ENCODE results near the gene CLMP.

The CLMP gene

GRCh38 chr11:123150882-123151281 is 44.2 kb downstream of the CLMP start:
- Histone ChIP-seq H3K18ac (ENCODE audit: low read length) (no peak overlapping the region), H2BK5ac (ENCODE audit: low read length) (no peak overlapping the region), H3K9ac (ENCODE audit: low read depth, low read length, poor library complexity) (no peak overlapping the region), H4K91ac (ENCODE audit: low read depth, low read length, poor library complexity) (no peak overlapping the region), H3K4me1 (ENCODE audit: control insufficient read depth in 2 of 2, insufficient read depth in 1 of 2, low read depth in 1 of 2, low read length in 2 of 2) (no peaks in the 10 kb centered on the region), H2AFZ (ENCODE audit: low read length) (no peak overlapping the region), H3K27me3 (ENCODE audit: control insufficient read depth in 3 of 3, insufficient read depth in 3 of 3, low read depth in 1 of 3, low read length in 3 of 3) (peaks cover 0 to 10% (median 0%) of the 10 kb centered on the region in 3 experiments), H3K23ac (ENCODE audit: low read depth, low read length, poor library complexity) (no peak overlapping the region), H3K27ac (replicated peaks; ENCODE audit: low read length) (no peak overlapping the region), H3K14ac (ENCODE audit: low read length) (no peak overlapping the region), H2BK12ac (ENCODE audit: low read length) (no peak overlapping the region), H2BK15ac (ENCODE audit: low read length) (no peak overlapping the region), H3K9me3 (replicated peaks in 1 of 2; ENCODE audit: control insufficient read depth in 2 of 2, insufficient read depth in 1 of 2, low read depth in 1 of 2, low read length in 2 of 2) (no peaks in the 10 kb centered on the region), H4K8ac (ENCODE audit: low read depth, low read length) (no peak overlapping the region), H3K79me1 (ENCODE audit: low read depth, low read length) (no peaks in the 10 kb centered on the region), H3K4ac (ENCODE audit: low read length) (no peak overlapping the region), H3K4me2 (ENCODE audit: insufficient read depth, low read length, poor library complexity, severe bottlenecking) (no peak overlapping the region), H2AK5ac (ENCODE audit: low read depth, low read length) (no peak overlapping the region), H3K36me3 (replicated peaks in 1 of 2; ENCODE audit: control insufficient read depth in 2 of 2, insufficient read depth in 2 of 2, low read length in 2 of 2) (no peaks in the 10 kb centered on the region), H2BK120ac (ENCODE audit: low read depth, low read length) (no peak overlapping the region), H3K4me3 (ENCODE audit: low read length in 2 of 2) (no peak overlapping the region)
- DNase-seq (ENCODE audit: low spot score) = no peak
- no CpG with 5 or more reads among the region's 6 CpGs for WGBS, 2 donors (ENCODE audit: extremely low coverage in 2 of 2, insufficient read length in 2 of 2, insufficient replicate concordance in 1 of 2)

GRCh38 chr11:123148965-123149364 is 46.1 kb downstream of the CLMP start:
- H3K4me2 ChIP-seq (ENCODE audit: insufficient read depth, low read length, poor library complexity, severe bottlenecking) = no peak overlapping the region
- peaks cover 0 to 10% (median 0%) of the 10 kb centered on the region in 3 experiments for H3K27me3 ChIP-seq (ENCODE audit: control insufficient read depth in 3 of 3, insufficient read depth in 3 of 3, low read depth in 1 of 3, low read length in 3 of 3)
- no CpG with 5 or more reads among the region's 4 CpGs for WGBS, 2 donors (ENCODE audit: extremely low coverage in 2 of 2, insufficient read length in 2 of 2, insufficient replicate concordance in 1 of 2)
- H3K4ac ChIP-seq (ENCODE audit: low read length) = no peak overlapping the region
- no peaks in the 10 kb centered on the region for H3K36me3 ChIP-seq (replicated peaks in 1 of 2; ENCODE audit: control insufficient read depth in 2 of 2, insufficient read depth in 2 of 2, low read length in 2 of 2)
- no peaks in the 10 kb centered on the region for H3K9me3 ChIP-seq (replicated peaks in 1 of 2; ENCODE audit: control insufficient read depth in 2 of 2, insufficient read depth in 1 of 2, low read depth in 1 of 2, low read length in 2 of 2)
- no peaks in the 10 kb centered on the region for H3K4me1 ChIP-seq (ENCODE audit: control insufficient read depth in 2 of 2, insufficient read depth in 1 of 2, low read depth in 1 of 2, low read length in 2 of 2)
- H2BK12ac ChIP-seq (ENCODE audit: low read length) = no peak overlapping the region
- H2AFZ ChIP-seq (ENCODE audit: low read length) = no peak overlapping the region
- no peak overlapping the region for H3K4me3 ChIP-seq (ENCODE audit: low read length in 2 of 2)
- H4K91ac ChIP-seq (ENCODE audit: low read depth, low read length, poor library complexity) = no peak overlapping the region
- H2BK5ac ChIP-seq (ENCODE audit: low read length) = no peak overlapping the region
- no peaks in the 10 kb centered on the region for H3K79me1 ChIP-seq (ENCODE audit: low read depth, low read length)
- H3K23ac ChIP-seq (ENCODE audit: low read depth, low read length, poor library complexity) = no peak overlapping the region
- H4K8ac ChIP-seq (ENCODE audit: low read depth, low read length) = no peak overlapping the region
- no peak for DNase-seq (ENCODE audit: low spot score)
- no peak overlapping the region for H3K18ac ChIP-seq (ENCODE audit: low read length)
- no peak overlapping the region for H2BK15ac ChIP-seq (ENCODE audit: low read length)
- no peak overlapping the region for H2BK120ac ChIP-seq (ENCODE audit: low read depth, low read length)
- no peak overlapping the region for H3K9ac ChIP-seq (ENCODE audit: low read depth, low read length, poor library complexity)
- no peak overlapping the region for H3K27ac ChIP-seq (replicated peaks; ENCODE audit: low read length)
- no peak overlapping the region for H2AK5ac ChIP-seq (ENCODE audit: low read depth, low read length)
- H3K14ac ChIP-seq (ENCODE audit: low read length) = no peak overlapping the region

- DNase-seq (ENCODE audit: low spot score) = no peak
- Histone ChIP-seq H3K9ac (ENCODE audit: low read depth, low read length, poor library complexity) (no peak overlapping the region), H2BK5ac (ENCODE audit: low read length) (no peak overlapping the region), H4K91ac (ENCODE audit: low read depth, low read length, poor library complexity) (no peak overlapping the region), H3K18ac (ENCODE audit: low read length) (peak overlapping the region; percentile 32), H2AK5ac (ENCODE audit: low read depth, low read length) (no peak overlapping the region), H3K36me3 (replicated peaks in 1 of 2; ENCODE audit: control insufficient read depth in 2 of 2, insufficient read depth in 2 of 2, low read length in 2 of 2) (no peaks in the 10 kb centered on the region), H3K9me3 (replicated peaks in 1 of 2; ENCODE audit: control insufficient read depth in 2 of 2, insufficient read depth in 1 of 2, low read depth in 1 of 2, low read length in 2 of 2) (peaks cover 0 to 2% of the 10 kb centered on the region in 2 donors), H3K4me2 (ENCODE audit: insufficient read depth, low read length, poor library complexity, severe bottlenecking) (no peak overlapping the region), H3K4me1 (ENCODE audit: control insufficient read depth in 2 of 2, insufficient read depth in 1 of 2, low read depth in 1 of 2, low read length in 2 of 2) (no peaks in the 10 kb centered on the region), H3K14ac (ENCODE audit: low read length) (no peak overlapping the region), H2AFZ (ENCODE audit: low read length) (no peak overlapping the region), H3K27me3 (ENCODE audit: control insufficient read depth in 3 of 3, insufficient read depth in 3 of 3, low read depth in 1 of 3, low read length in 3 of 3) (peaks cover 0 to 4% (median 0%) of the 10 kb centered on the region in 3 experiments), H2BK15ac (ENCODE audit: low read length) (no peak overlapping the region), H3K4ac (ENCODE audit: low read length) (no peak overlapping the region), H2BK12ac (ENCODE audit: low read length) (no peak overlapping the region), H3K23ac (ENCODE audit: low read depth, low read length, poor library complexity) (no peak overlapping the region), H4K8ac (ENCODE audit: low read depth, low read length) (no peak overlapping the region), H2BK120ac (ENCODE audit: low read depth, low read length) (no peak overlapping the region), H3K4me3 (ENCODE audit: low read length in 2 of 2) (no peak overlapping the region), H3K79me1 (ENCODE audit: low read depth, low read length) (no peaks in the 10 kb centered on the region), H3K27ac (replicated peaks; ENCODE audit: low read length) (no peak overlapping the region)
- WGBS, 2 donors (ENCODE audit: extremely low coverage in 2 of 2, insufficient read length in 2 of 2, insufficient replicate concordance in 1 of 2) = no CpG with 5 or more reads among the region's 9 CpGs
Measured at GRCh38 chr11:123145661-123146060, 49.4 kb downstream of the CLMP start.

- no peaks in the 10 kb centered on the region for H3K36me3 ChIP-seq (replicated peaks in 1 of 2; ENCODE audit: control insufficient read depth in 2 of 2, insufficient read depth in 2 of 2, low read length in 2 of 2)
- no peak overlapping the region for H4K91ac ChIP-seq (ENCODE audit: low read depth, low read length, poor library complexity)
- no peak overlapping the region for H3K23ac ChIP-seq (ENCODE audit: low read depth, low read length, poor library complexity)
- H4K8ac ChIP-seq (ENCODE audit: low read depth, low read length) = no peak overlapping the region
- H3K14ac ChIP-seq (ENCODE audit: low read length) = no peak overlapping the region
- no CpG with 5 or more reads among the region's 13 CpGs for WGBS, 2 donors (ENCODE audit: extremely low coverage in 2 of 2, insufficient read length in 2 of 2, insufficient replicate concordance in 1 of 2)
- H2BK120ac ChIP-seq (ENCODE audit: low read depth, low read length) = no peak overlapping the region
- no peak overlapping the region for H2BK12ac ChIP-seq (ENCODE audit: low read length)
- H3K4me2 ChIP-seq (ENCODE audit: insufficient read depth, low read length, poor library complexity, severe bottlenecking) = no peak overlapping the region
- no peak for DNase-seq (ENCODE audit: low spot score)
- H2BK15ac ChIP-seq (ENCODE audit: low read length) = no peak overlapping the region
- H2AFZ ChIP-seq (ENCODE audit: low read length) = no peak overlapping the region
- no peaks in the 10 kb centered on the region for H3K79me1 ChIP-seq (ENCODE audit: low read depth, low read length)
- no peak overlapping the region for H3K4me3 ChIP-seq (ENCODE audit: low read length in 2 of 2)
- H3K4me1 ChIP-seq (ENCODE audit: control insufficient read depth in 2 of 2, insufficient read depth in 1 of 2, low read depth in 1 of 2, low read length in 2 of 2) = no peaks in the 10 kb centered on the region
- H3K4ac ChIP-seq (ENCODE audit: low read length) = no peak overlapping the region
- H2AK5ac ChIP-seq (ENCODE audit: low read depth, low read length) = no peak overlapping the region
- H3K27me3 ChIP-seq (ENCODE audit: control insufficient read depth in 3 of 3, insufficient read depth in 3 of 3, low read depth in 1 of 3, low read length in 3 of 3) = peaks cover 0 to 4% (median 0%) of the 10 kb centered on the region in 3 experiments
- no peak overlapping the region for H3K18ac ChIP-seq (ENCODE audit: low read length)
- no peak overlapping the region for H3K9ac ChIP-seq (ENCODE audit: low read depth, low read length, poor library complexity)
- no peak overlapping the region for H2BK5ac ChIP-seq (ENCODE audit: low read length)
- no peak overlapping the region for H3K27ac ChIP-seq (replicated peaks; ENCODE audit: low read length)
- H3K9me3 ChIP-seq (replicated peaks in 1 of 2; ENCODE audit: control insufficient read depth in 2 of 2, insufficient read depth in 1 of 2, low read depth in 1 of 2, low read length in 2 of 2) = peaks cover 0 to 2% of the 10 kb centered on the region in 2 donors
Measured at GRCh38 chr11:123145220-123145619, 49.8 kb downstream of the CLMP start.

All from neuronal stem cell (in vitro differentiated cells).